Astrocyte of the spinal cord (primary cell): Measurements from ENCODE around the gene CAMK2B.

Experiments used
- DNase-seq: peaks from one replicate; pipeline ENCODE4 v3.0.0; 2011; ENCODE audit warnings: low read depth, low spot score
- H3K4me3 ChIP-seq: 2 replicates; pipeline ENCODE4 v1.5.1; 2011; ENCODE audit warnings: low read depth, mild to moderate bottlenecking, low read length, moderate library complexity
- CTCF ChIP-seq: IDR thresholded peaks from 2 replicates; pipeline ENCODE4 v1.5.1; 2012; ENCODE audit warnings: low read depth, mild to moderate bottlenecking, low read length, inconsistent platforms
- in situ Hi-C: cut with HindIII; loops from 2 replicates; pipeline ENCODE4 v1.10.0; 2017; ENCODE audit warnings: low sequenced_read_pairs

Gene CAMK2B

DNA sequence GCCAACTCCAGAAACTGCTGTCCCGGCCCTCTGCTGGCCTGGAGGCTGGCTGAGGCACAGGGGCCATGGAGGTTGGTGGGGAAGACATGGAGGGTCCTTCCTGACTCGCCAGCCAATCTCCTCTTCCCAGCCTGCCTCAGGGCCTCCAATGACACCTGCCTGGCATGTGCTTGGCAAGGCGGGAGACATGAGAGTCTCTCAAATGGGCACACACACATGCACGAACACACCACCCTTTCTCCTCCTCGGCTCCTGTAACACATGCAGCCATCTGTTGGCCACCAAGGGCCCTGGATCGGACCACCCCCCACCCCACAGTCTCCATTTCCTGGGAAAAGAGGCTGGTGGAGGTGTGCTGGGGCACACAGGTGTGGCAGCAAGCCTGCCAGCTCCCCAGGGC lies 68.2 kb downstream of the CAMK2B start:
- in situ Hi-C loops = no loop called here
- no peak for DNase-seq
- no peak overlapping the region for H3K4me3 ChIP-seq
- TF ChIP-seq CTCF = no peak

DNA sequence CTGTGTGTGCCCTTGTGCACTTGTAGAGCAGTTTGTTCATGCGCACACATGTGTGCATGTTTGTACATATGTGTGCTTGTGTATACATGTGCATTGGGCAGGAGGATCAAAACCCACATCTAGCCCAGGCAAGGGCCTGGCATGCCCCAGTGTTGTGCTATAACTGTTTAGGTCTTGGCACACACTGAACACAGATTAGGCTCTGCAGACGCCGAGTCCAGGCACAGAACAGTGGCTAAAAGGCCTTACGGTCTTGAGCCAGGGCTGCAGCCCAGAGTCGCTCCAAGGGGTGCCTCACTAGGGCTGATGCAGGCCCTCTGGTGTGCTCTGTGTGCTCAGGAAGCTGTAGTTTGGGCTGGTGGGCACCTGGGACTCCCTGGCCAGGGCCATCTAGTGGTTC lies 68.9 kb downstream of the CAMK2B start:
- no peak for TF ChIP-seq CTCF
- in situ Hi-C loops = no loop called here
- H3K4me3 ChIP-seq = no peak overlapping the region
- no peak for DNase-seq

- in situ Hi-C loops = no loop called here
- H3K4me3 ChIP-seq = no peak overlapping the region
- TF ChIP-seq CTCF = no peak
Observed at GRCh38 chr7:44251881-44252280, 73.5 kb downstream of the CAMK2B start.

DNA sequence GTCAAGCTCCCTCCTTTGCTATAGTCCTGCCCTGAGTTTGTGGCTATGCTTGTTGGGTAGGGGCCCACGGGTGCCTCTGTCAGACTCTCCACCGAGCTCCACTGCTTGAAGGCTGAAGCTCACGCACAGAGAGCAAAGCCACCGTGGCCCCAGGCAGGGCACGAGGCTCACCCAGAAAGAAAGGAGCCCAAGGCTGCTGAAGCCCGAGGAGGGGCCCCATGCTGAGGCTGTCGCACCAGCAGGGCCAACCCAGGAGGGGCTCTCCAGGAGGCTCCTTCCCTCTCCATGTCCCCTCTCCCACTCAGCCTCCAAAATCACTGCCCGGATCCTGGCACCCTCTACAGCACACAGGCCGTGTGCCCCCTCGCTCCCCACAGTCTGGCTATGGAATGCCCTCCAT lies 74.1 kb downstream of the CAMK2B start:
- in situ Hi-C loops = no loop called here
- no peak overlapping the region for H3K4me3 ChIP-seq
- DNase-seq = no peak
- no peak for TF ChIP-seq CTCF

More at GRCh38 chr7:44251881-44252280, 73.5 kb downstream of the CAMK2B start:
- DNase-seq = no peak

DNA sequence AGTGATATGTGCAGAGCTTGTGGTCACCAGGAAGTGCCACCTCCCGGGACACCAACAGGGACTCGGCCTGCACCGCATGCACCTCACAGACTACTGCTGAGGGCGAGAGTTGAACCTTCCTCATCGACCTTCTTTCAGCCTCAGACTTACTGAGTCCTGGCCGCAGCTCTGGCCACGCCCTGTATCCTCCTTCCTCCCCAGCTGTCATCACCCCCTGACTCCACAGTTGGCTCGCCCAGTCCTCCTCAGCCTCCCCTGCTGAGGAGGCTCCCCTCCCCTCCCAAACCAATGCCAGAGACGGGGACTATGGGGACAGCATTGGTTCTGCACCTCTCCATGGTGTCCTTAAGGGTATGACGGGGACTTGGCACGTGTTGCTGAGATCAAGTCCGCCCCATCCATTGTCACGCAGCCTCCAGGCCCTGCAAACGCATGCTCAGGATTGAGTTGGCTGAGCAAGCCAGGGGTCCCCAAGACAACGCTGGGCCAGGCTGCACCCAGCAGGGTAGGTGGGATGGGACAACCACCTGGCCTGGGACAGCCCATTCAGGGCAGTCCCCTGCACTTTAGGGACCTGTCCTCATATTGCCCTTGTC lies 75.7 kb downstream of the CAMK2B start:
- no peak overlapping the region for H3K4me3 ChIP-seq
- TF ChIP-seq CTCF = no peak
- DNase-seq = no peak
- in situ Hi-C loops = no loop called here

DNA sequence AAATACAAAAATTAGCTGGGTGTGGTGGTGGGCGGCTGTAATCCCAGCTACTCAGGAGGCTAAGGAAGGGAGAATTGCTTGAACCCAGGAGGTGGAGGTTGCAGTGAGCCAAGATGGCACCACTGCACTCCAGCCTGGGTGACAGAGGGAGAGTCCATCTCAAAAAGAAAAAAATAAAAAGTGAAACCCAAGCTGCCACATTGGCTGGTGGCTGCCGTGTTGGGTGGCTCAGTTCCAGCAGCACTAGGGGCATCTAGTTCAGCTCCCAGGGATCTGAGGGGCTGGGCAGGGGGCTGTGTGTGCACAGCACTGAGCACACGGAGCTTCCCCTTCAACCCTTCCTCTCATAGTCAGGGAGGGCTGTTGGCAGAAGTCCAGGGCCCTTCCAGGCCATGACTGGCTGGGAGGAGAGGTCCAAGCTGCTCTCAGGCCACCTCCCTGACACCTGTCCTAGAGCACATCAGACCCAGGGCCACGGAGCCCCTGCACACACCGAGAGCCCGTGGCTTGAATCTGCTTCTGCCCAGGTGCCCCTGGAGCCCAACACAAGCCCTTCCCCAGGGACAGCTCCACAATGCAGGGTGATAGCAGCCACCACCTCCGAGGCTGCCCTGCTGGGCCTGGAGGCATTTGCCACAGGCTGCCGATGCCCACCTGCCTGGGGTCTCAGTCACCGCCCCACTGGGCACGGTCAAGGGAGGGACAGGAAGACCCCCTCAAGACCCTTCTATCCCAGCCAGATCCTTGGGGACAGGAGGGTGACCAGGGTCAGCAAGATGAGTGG lies 77.3 kb downstream of the CAMK2B start:
- in situ Hi-C loops = no loop called here
- DNase-seq = no peak
- TF ChIP-seq CTCF = no peak
- no peak overlapping the region for H3K4me3 ChIP-seq
